GM21723 (cell line): ENCODE results near the gene DBH.

ENCODE experiments used
- ATAC-seq: cut with Tn5 transposase; IDR thresholded peaks from one replicate; pipeline ENCODE4 v1.9.1; 2021; ENCODE audit warnings: mild to moderate bottlenecking, moderate library complexity; ENCODE audit not compliant: unreplicated experiment

Gene DBH

GRCh38 chr9:133693703-133694529, 57.8 kb downstream of the DBH start:
- no peak for ATAC-seq

GRCh38 chr9:133694686-133695085, 58.5 kb downstream of the DBH start:
- no peak for ATAC-seq

- ATAC-seq, result no peak
Observed at GRCh38 chr9:133696071-133696472, 59.9 kb downstream of the DBH start.

- no peak for ATAC-seq
Observed at GRCh38 chr9:133699546-133699945, 63.4 kb downstream of the DBH start.

- no peak for ATAC-seq
Observed at GRCh38 chr9:133700819-133701320, 64.7 kb downstream of the DBH start.

- no peak for ATAC-seq
Observed at GRCh38 chr9:133701321-133701980, 65.3 kb downstream of the DBH start.

- no peak for ATAC-seq
Observed at GRCh38 chr9:133701981-133702797, 66.0 kb downstream of the DBH start.

- ATAC-seq, result no peak
Observed at GRCh38 chr9:133702798-133703590, 66.8 kb downstream of the DBH start.

- no peak for ATAC-seq
Observed at GRCh38 chr9:133703591-133704399, 67.6 kb downstream of the DBH start.

- no peak for ATAC-seq
Observed at GRCh38 chr9:133704711-133705181, 68.6 kb downstream of the DBH start.

GRCh38 chr9:133705576-133705975, 69.4 kb downstream of the DBH start:
- ATAC-seq, result no peak

- no peak for ATAC-seq
Observed at GRCh38 chr9:133706307-133707050, 70.3 kb downstream of the DBH start.

GRCh38 chr9:133707065-133707762, 71.1 kb downstream of the DBH start:
- no peak for ATAC-seq

GRCh38 chr9:133707763-133708245, 71.6 kb downstream of the DBH start:
- ATAC-seq, result no peak

GRCh38 chr9:133708246-133709014, 72.3 kb downstream of the DBH start:
- no peak for ATAC-seq
